Keratinocyte (primary cell): ENCODE measurements around the gene RNU6-1. TPM values are rescaled to one million over a fixed set of nuclear protein-coding genes. Genes with fewer than 3 reads are reported as not detected.

Source experiments
- DNase-seq: peaks from one replicate; pipeline ENCODE4 v3.0.0-alpha.2; 2011; ENCODE audit warnings: low read depth, missing footprints, low spot score
- FAIRE-seq: peaks from 2 replicates; lab custom pipeline; 2011; peaks lifted over from hg19 to GRCh38; lab: Jason Lieb, UNC
- H2AFZ ChIP-seq: 2 replicates; pipeline ENCODE4 v1.6.0; 2012; ENCODE audit warnings: low read length, control low read depth, inconsistent platforms; ENCODE audit not compliant: control insufficient read depth
- H3K27ac ChIP-seq: 2 replicates; pipeline ENCODE4 v1.5.1; 2011; ENCODE audit warnings: low read length; ENCODE audit not compliant: control insufficient read depth, insufficient read depth
- H3K27me3 ChIP-seq: 3 replicates; pipeline ENCODE4 v1.6.0; 2011; ENCODE audit warnings: low read length; ENCODE audit not compliant: control insufficient read depth, insufficient read depth; ENCODE audit errors: extremely low read depth
- H3K36me3 ChIP-seq, 2 experiments: 2 replicates in 1 of 2; 3 replicates in 1 of 2; pipeline ENCODE4 v1.5.1; 2011; ENCODE audit warnings: low read length in 2 of 2, mild to moderate bottlenecking in 1 of 2; ENCODE audit not compliant: control insufficient read depth in 2 of 2, insufficient read depth in 2 of 2; ENCODE audit errors: extremely low read depth in 1 of 2
- H3K4me1 ChIP-seq: 3 replicates; pipeline ENCODE4 v1.5.1; 2011; ENCODE audit warnings: low read length; ENCODE audit not compliant: control insufficient read depth, insufficient read depth; ENCODE audit errors: extremely low read depth
- H3K4me2 ChIP-seq: 3 replicates; pipeline ENCODE4 v1.6.0; 2011; ENCODE audit warnings: low read depth, low read length; ENCODE audit not compliant: control insufficient read depth, insufficient read depth; ENCODE audit errors: extremely low read depth
- H3K4me3 ChIP-seq, 3 experiments: fragments of 200-600 bp in 1 of 3; sonication (generic) in 1 of 3; 2 replicates in 2 of 3; 3 replicates in 1 of 3; pipeline ENCODE4 v1.5.1; 2011 to 2016; ENCODE audit warnings: low read length in 3 of 3, mild to moderate bottlenecking in 3 of 3, control low read depth in 2 of 3, inconsistent platforms in 1 of 3, low read depth in 1 of 3, mixed read lengths in 1 of 3, mixed run types in 1 of 3, moderate library complexity in 1 of 3; ENCODE audit not compliant: control insufficient read depth in 2 of 3, insufficient read depth in 2 of 3; ENCODE audit errors: extremely low read depth in 1 of 3
- H3K79me2 ChIP-seq: 2 replicates; pipeline ENCODE4 v1.6.0; 2012; ENCODE audit warnings: low read length; ENCODE audit not compliant: control insufficient read depth, insufficient read depth
- H3K9ac ChIP-seq: 3 replicates; pipeline ENCODE4 v1.6.0; 2011; ENCODE audit warnings: low read length; ENCODE audit not compliant: control insufficient read depth, insufficient read depth; ENCODE audit errors: extremely low read depth
- H3K9me1 ChIP-seq: 3 replicates; pipeline ENCODE4 v1.6.0; 2011; ENCODE audit warnings: low read length; ENCODE audit not compliant: control insufficient read depth, insufficient read depth; ENCODE audit errors: extremely low read depth
- H3K9me3 ChIP-seq: 2 replicates; pipeline ENCODE4 v1.5.1; 2012; ENCODE audit warnings: low read depth, low read length; ENCODE audit not compliant: control insufficient read depth
- H4K20me1 ChIP-seq: 3 replicates; pipeline ENCODE4 v1.6.0; 2011; ENCODE audit warnings: low read length; ENCODE audit not compliant: control insufficient read depth, insufficient read depth; ENCODE audit errors: extremely low read depth
- EZH2 ChIP-seq: IDR thresholded peaks from one replicate; pipeline ENCODE4 v1.6.1; 2012; ENCODE audit warnings: inconsistent platforms, mild to moderate bottlenecking, low read length, moderate library complexity
- dilution Hi-C: fragments of 300-500 bp; cut with MboI; formaldehyde crosslinking; loops from one replicate; pipeline ENCODE4 v1.7.0; 2020; ENCODE audit warnings: low sequenced_read_pairs; ENCODE audit not compliant: extremely low pct_ligation_motif_present
- polyA plus RNA-seq, 5 experiments: library from polyadenylated mRNA; depleted of rRNA in 3 of 5; stranded (reverse) in 3 of 5; stranded (forward) in 1 of 5; unstranded in 1 of 5; fragments of >200 nt; gene quantifications; 1 replicate in 1 of 5; 2 replicates in 3 of 5; 3 replicates in 1 of 5; pipeline versions ENCODE4 v1.2.1 to v1.2.3, GENCODE V29; 2011 to 2012; ENCODE audit warnings: missing spikeins in 2 of 5, low read depth in 1 of 5, low replicate concordance in 1 of 5
- TF ChIP-seq, protein P1 (sequence below), 3 experiments: IDR thresholded peaks in 1 of 3; conservative IDR thresholded peaks in 1 of 3; optimal IDR thresholded peaks in 1 of 3; 2 replicates in 2 of 3; 3 replicates in 1 of 3; pipeline versions ENCODE3 to v1.5.1; 2011; ENCODE audit warnings: low read length in 3 of 3, mild to moderate bottlenecking in 3 of 3, moderate library complexity in 2 of 3, control low read depth in 1 of 3, inconsistent platforms in 1 of 3; ENCODE audit not compliant: insufficient read depth in 2 of 3; ENCODE audit errors: extremely low read depth in 1 of 3

The RNU6-1 gene
- polyA plus RNA-seq, 1 donor (not counting 4 experiments of a cell fraction or from before 2014, with no cell fraction given), result not detected

DNA sequence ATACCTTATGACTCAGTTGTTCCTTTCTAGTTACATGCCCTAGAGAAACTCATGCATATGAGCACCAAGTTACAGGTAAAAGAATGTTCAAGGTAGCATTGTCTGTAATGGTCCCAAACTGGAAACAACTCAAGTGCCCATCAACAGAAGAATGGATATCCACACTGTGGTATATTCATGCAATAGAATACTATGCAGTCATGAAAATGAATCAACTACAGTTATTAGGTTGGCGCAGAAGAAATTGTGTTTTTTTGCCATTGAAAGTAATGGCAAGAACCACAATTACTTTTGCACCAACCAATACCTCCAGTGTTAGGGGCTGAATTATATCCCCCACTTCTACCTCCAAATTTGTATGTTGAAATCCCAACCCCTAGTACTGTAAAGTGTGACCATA lies 9.7 kb upstream of the RNU6-1 start:
- Histone ChIP-seq H3K36me3 (no peaks in the 10 kb centered on the region), H3K79me2 (no peaks in the 10 kb centered on the region), H4K20me1 (peaks cover 3% of the 10 kb centered on the region), H3K27ac (no peak overlapping the region), H3K4me2 (no peak overlapping the region), H3K9me1 (no peaks in the 10 kb centered on the region), H3K4me3 (no peak overlapping the region), H3K9me3 (no peaks in the 10 kb centered on the region), H3K9ac (no peak overlapping the region), H3K27me3 (no peaks in the 10 kb centered on the region), H2AFZ (no peak overlapping the region), H3K4me1 (peaks cover 6% of the 10 kb centered on the region)
- FAIRE-seq, result no peak
- no peak for DNase-seq
- dilution Hi-C loops, result no loop called here
- TF ChIP-seq EZH2, result no peak
- TF ChIP-seq, protein P1, sequence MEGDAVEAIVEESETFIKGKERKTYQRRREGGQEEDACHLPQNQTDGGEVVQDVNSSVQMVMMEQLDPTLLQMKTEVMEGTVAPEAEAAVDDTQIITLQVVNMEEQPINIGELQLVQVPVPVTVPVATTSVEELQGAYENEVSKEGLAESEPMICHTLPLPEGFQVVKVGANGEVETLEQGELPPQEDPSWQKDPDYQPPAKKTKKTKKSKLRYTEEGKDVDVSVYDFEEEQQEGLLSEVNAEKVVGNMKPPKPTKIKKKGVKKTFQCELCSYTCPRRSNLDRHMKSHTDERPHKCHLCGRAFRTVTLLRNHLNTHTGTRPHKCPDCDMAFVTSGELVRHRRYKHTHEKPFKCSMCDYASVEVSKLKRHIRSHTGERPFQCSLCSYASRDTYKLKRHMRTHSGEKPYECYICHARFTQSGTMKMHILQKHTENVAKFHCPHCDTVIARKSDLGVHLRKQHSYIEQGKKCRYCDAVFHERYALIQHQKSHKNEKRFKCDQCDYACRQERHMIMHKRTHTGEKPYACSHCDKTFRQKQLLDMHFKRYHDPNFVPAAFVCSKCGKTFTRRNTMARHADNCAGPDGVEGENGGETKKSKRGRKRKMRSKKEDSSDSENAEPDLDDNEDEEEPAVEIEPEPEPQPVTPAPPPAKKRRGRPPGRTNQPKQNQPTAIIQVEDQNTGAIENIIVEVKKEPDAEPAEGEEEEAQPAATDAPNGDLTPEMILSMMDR (optimal IDR thresholded peaks at IDR 0.05 in 1 of 3, IDR thresholded peaks at IDR 0.05 in 1 of 3, conservative IDR thresholded peaks at IDR 0.05 in 1 of 3; ENCODE audit: extremely low read depth in 1 of 3, insufficient read depth in 2 of 3, low read length in 3 of 3), result no peak

DNA sequence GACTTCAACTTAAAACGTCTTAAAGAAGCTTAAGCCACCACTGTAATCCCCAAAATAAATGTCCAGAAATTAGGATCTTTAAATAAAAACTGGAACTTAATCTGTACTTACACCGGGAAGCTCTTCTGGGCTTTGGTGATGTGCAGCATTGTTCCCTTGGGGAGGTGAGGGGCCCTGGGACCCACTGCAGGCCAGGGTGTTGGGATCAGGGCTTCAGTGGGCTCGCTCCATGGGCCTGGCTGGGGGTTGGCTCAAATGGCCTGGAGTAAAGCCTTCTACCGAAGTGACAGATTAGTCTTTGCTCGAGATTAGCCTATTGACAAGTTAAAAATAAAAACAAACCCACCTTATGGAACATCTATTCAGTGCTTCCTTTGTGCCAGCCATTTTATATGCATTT lies 6.1 kb upstream of the RNU6-1 start:
- FAIRE-seq, result no peak
- Histone ChIP-seq H3K9me3 (no peaks in the 10 kb centered on the region), H3K4me3 (no peak overlapping the region), H4K20me1 (peaks cover 3% of the 10 kb centered on the region), H3K79me2 (no peaks in the 10 kb centered on the region), H3K27ac (no peak overlapping the region), H2AFZ (no peak overlapping the region), H3K9ac (no peak overlapping the region), H3K9me1 (no peaks in the 10 kb centered on the region), H3K36me3 (no peaks in the 10 kb centered on the region), H3K4me2 (no peak overlapping the region), H3K4me1 (peaks cover 9% of the 10 kb centered on the region), H3K27me3 (no peaks in the 10 kb centered on the region)
- dilution Hi-C loops, result no loop called here
- no peak for DNase-seq
- TF ChIP-seq EZH2, result no peak
- TF ChIP-seq, protein P1 (optimal IDR thresholded peaks at IDR 0.05 in 1 of 3, IDR thresholded peaks at IDR 0.05 in 1 of 3, conservative IDR thresholded peaks at IDR 0.05 in 1 of 3; ENCODE audit: extremely low read depth in 1 of 3, insufficient read depth in 2 of 3, low read length in 3 of 3), result no peak
